Inflammatory macrophage treated with lipopolysaccharide for 4 hours (primary cell): ENCODE results near the gene TYW1B.
"Not testable (repeated sequence)": the region's sequence is repeated elsewhere in the genome, so short reads cannot be mapped to it uniquely, and the experiment has no call there.

Experiments used
- DNase-seq: peaks from one replicate; pipeline ENCODE4 v3.0.0-alpha.2; 2020

Gene TYW1B

DNA sequence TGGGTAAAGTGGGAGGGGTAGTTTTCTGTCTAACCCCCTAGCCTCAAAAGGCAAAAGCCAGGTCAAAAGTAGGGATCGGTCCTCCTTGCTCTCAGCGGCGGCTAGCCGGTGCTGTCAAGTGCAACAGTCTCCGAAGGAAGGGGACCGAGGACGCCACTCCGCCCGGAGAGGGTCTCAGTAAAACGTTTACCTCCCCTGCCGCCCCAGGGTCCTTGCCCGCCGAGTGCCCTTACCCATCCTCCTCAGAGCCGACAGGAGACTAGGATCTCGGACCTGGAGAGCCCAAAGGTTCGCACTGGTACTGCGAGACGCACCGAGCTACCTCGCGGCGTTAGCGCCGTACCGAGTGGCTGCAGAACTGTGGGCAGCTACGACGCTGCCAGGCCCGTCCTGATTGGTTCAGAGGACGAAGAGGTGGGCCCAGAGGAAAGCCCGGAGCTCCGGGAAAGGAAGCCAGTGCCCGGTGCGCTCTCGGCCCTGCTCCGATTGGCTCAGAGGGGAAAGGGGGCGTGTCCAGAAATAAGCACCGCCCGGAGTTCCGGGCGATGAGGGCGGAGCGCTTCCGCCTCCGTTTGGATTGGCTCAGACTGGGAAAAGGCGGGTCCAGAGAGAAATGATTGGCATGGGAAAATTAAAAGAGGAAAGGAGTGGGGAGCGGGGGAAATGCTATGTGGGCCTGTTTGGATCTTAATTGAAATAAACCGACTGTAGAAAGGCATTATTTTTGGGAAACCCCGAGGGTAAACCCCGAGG lies at the start of gene TYW1B:
TSS of gene TYW1B (minus strand) at position 362 of the 753 bp plus-strand sequence. CDS start at position 237, 125 bp downstream.
- peak; percentile 98 for DNase-seq

DNA sequence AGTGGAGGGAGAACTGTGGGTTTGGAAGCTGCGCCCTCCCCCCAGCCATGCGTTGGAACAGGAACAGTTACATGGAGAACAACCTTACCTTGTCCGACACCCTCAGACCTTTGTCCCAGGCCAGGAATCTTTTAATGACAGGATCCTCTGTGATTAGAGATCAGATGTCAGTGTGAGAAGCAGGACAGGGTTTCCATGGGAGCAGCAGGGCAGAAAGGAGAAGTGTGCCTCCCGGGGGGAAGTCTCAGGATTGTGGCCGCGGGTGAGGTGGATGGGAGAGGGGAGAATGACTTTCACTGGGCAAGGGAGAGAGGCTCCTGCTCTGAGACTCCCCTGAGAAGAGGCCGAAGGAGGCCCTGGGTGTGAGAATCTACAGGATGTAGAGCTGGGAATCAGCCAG lies 39.6 kb upstream of the TYW1B start:
- peak; percentile 50 for DNase-seq

DNA sequence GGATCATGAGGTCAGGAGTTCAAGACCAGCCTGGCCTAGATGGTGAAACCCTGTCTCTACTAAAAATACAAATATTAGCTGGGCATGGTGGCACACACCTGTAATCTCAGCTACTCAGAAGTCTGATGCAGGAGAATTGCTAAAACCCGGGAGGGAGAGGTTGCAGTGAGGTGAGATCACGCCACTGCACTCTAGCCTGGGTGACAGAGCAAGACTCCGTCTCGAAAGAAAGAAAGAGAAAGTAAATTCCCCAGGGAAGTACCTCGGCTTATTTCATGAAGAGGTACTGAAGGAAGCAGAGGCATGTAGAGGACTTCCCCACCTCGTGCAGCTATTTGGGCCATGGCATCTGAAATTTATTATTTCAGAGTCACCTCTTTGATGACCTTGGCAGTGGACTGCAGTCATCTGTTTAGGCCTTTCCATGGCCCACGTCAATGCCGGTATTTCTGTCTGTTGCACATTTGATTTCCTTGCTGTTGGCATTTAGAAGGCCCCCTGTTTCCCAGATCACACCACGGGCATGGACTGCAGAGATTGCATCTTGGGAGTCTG lies 30.9 kb upstream of the TYW1B start:
- not testable (repeated sequence) for DNase-seq

GRCh38 chr7:72857925-72858324 lies 29.9 kb upstream of the TYW1B start:
- DNase-seq, result not testable (repeated sequence)

DNA sequence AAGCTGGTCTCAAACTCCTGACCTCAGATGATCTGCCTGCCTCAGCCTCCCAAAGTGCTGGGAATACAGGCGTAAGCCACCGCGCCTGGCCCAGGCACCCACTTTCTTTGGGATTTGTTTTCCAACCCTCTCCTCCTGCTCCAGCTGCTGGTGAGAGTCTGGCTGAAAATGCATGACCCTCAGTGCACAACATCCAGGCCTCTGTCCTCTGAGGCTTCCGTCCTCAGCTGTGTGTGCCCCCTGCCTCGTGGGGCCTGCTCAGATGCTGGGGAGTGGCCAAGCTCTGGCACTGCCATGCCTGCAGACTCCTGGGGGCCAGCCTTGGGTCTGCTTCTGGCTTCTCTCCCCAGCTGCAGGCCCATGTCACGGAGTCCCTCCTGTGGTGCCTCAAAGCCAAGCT lies 27.3 kb upstream of the TYW1B start:
- not testable (repeated sequence) for DNase-seq

DNA sequence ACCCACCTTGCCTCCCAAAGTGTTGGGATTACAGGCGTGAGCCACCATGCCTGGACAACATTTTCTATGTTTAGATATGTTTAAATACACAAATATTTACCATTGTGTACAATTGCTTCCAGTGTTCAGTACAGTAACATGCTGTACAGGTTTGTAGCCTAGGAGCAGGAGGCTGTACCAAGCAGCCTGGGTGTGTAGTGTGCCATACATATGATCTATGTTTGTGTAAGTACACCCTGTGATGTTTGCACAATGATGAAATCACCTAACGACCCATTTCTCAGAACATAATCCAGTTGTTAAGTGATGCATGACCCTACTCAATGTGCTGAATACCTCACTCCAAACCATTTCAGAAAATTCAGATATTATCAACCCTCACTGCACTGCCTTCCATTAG lies 24.9 kb upstream of the TYW1B start:
- not testable (repeated sequence) for DNase-seq

- DNase-seq, result not testable (repeated sequence)
Observed at GRCh38 chr7:72850746-72851145, 22.7 kb upstream of the TYW1B start.

DNA sequence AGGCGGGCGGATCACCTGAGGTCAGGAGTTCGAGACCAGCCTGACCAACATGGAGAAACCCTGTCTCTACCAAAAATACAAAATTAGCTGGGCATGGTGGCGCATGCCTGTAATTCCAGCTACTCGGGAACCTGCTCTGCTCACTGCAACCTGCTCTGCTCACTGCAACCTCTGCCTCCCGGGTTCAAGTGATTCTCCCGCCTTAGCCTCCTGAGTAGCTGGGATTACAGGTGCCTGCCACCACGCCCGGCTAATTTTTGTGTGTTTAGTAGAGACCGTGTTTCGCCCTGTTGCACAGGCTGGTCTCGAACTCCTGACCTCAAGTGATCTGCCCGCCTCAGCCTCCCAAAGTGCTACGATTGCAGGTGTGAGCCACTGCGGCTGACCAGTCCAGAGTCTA lies 16.1 kb upstream of the TYW1B start:
- not testable (repeated sequence) for DNase-seq

GRCh38 chr7:72843166-72843565 lies 15.2 kb upstream of the TYW1B start:
- not testable (repeated sequence) for DNase-seq

DNA sequence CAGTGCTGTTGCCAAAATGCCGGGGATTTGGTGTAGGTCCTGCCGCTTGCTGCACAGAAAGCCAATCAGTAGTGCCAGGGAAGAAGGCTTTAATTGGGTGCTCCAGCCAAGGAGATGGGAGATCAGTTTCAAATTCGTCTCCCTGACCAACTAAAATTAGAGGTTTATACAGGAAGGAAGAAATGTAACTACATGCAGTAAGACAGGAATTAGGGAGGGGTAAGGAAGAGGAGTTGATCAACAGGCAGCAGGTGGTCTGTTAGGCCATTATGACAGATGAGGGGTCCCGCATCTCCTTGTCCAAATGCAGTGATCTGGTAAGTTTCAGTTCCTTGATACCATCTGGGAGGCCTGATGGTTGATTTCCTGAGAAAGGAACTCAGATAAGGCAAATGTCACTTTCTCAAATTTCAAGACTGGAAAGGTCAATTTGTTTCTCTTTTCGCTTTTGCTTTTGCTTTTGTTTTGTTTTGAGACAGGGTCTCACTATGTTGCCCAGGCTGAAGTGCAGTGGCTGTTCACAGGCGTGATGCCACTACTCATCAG lies 13.0 kb upstream of the TYW1B start:
- DNase-seq, result not testable (repeated sequence)

DNA sequence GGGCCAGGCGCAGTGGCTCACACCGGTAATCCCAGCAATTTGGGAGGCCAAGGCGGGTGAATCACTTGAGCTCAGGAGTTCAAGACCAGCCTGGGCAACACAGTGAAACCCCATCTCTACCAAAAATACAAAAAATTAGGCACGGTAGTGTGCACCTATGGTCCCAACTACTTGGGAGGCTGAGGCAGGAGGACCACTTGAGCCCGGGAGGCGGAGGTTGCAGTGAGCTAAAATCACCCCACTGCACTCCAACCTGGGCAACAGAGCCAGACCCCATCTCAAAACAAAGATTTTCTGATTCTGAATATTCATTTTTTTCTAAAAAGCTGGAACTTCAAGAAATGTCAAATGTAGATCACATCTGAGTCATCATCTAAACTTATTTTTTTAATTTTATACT lies 10.3 kb upstream of the TYW1B start:
- DNase-seq, result not testable (repeated sequence)

- not testable (repeated sequence) for DNase-seq
Observed at GRCh38 chr7:72837291-72837690, 9.3 kb upstream of the TYW1B start.

- DNase-seq, result not testable (repeated sequence)
Observed at GRCh38 chr7:72830567-72830966, 2.6 kb upstream of the TYW1B start.

DNA sequence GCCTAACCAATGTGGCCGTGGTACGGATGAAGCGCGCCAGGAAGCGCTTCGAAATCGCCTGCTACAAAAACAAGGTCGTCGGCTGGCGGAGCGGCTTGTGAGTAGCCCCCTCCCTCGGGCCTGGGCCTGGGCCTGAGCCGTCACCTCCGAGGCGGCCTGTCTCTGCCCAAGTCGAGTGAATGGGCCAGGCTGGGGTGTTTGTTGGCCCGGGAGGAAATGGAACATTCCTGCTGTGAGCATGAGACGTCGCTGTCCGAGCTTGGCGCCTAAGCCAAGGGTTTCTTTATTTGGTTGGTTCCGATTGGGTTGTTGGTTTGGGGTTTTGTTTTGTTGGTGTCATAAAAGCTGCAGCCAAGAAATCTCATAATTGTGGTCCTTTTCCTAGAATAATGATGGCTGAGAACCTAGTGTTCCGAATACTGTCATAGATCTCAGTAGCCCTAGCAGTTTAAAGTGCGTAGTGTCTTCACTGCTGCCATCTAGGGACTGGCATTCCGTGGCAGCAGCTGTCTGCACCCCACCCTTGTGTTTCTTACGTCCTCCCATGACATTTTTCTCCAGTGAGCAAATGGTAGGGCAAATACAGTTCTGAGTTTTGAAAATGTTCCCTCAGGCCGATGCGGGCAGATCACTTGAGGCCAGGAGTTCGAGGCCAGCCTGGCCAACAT lies 1.8 kb upstream of the TYW1B start:
- peak; percentile 58 for DNase-seq

DNA sequence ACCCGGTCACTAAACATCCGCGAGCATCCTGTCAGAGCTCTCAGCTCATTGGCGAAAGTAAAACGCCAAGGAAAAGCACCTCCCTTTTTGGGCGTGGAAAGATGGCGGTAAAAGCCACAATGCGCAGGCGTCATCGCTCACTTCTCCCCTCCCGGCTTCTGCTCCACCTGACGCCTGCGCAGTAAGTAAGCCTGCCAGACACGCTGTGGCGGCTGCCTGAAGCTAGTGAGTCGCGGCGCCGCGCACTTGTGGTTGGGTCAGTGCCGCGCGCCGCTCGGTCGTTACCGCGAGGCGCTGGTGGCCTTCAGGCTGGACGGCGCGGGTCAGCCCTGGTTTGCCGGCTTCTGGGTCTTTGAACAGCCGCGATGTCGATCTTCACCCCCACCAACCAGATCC lies 1.3 kb upstream of the TYW1B start:
- DNase-seq, result peak; percentile 99

- peak; percentile 10 for DNase-seq
Observed at GRCh38 chr7:72823765-72824732, 4.0 kb downstream of the TYW1B start.

- not testable (repeated sequence) for DNase-seq
Observed at GRCh38 chr7:72822497-72822896, 5.5 kb downstream of the TYW1B start.

DNA sequence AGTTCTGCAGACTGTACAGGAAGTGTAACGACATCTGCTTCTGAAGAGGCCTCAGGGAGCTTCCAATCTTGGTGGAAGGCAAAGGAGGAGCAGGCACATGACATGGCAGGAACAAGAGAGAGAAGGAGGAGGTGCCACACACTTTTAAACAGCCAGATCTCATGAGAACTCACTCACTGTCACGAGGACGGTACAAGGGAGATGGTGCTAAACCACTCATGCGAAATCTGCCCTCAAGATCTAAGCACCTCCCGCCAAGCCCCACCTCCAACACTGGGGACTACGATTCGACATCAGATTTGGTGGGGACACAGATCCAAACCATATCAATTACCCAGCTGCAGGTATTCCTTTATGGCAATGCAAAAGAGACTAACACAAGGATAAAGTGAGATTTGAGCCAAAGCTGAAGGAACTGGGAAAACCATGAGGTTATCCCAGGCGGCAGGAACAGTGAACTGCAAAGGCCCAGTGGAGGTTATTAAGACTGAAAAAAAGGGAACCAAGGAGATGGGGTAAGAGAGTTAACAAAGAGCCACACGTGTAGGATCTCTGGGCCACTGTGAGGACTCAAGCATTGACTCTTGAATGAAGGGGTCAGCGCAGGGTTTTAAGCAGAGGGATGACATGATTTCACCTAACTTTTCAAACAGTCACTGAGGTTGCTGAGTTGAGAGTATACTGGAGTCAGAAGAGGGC lies 9.2 kb downstream of the TYW1B start:
- peak; percentile 28 for DNase-seq

- DNase-seq, result not testable (repeated sequence)
Observed at GRCh38 chr7:72817661-72818060, 10.3 kb downstream of the TYW1B start.

- not testable (repeated sequence) for DNase-seq
Observed at GRCh38 chr7:72816370-72817157, 11.4 kb downstream of the TYW1B start.

GRCh38 chr7:72810437-72810836 lies 17.6 kb downstream of the TYW1B start:
- DNase-seq, result peak; percentile 45
